HG03571 (cell line): ENCODE data around the gene MAMDC2.

Experiments used
- ATAC-seq: cut with Tn5 transposase; IDR thresholded peaks from one replicate; pipeline ENCODE4 v1.9.1; 2021; ENCODE audit not compliant: unreplicated experiment

Gene MAMDC2

GRCh38 chr9:70131296-70131695 lies 87.6 kb downstream of the MAMDC2 start:
- ATAC-seq, result no peak

- no peak for ATAC-seq
Observed at GRCh38 chr9:70133253-70134208, 89.9 kb downstream of the MAMDC2 start.

DNA sequence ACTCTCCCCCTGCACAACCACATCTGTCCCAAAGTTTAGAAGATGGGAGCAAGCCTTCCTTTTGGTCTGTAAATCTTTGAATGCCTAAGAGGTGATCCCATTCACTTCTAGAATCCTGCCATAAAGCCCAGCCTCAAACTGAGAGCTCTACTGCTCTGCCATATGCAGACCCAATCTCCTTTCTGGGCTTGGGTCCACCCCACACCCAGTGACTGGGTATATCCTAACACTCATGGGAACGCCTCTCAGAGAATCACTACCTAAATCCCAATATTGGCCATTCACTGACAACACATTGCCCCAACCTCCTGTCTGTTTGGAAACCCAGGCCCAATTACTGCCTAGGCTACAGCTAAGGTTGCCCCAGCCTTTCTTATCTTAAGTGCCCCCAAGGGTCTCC lies 90.7 kb downstream of the MAMDC2 start:
- no peak for ATAC-seq

DNA sequence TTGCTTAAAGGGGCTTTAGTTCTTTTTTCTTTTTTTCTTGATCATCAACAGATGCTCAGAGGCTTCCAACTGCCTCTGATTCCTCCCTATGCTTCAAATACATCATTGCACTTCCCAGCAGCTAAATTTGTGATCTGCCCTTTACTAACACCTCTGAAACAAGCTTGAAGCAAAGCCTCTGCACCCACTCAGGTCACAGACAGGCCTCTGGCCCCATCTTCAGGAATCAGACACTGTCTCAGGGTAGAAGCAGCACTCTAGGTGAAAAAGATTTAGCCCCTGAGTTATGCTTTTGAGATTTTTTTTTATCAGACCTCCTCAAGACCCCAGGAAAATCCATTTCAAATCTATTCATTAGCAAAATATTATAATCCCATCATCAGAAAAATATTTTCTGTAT lies 91.5 kb downstream of the MAMDC2 start:
- no peak for ATAC-seq

- ATAC-seq, result no peak
Observed at GRCh38 chr9:70136632-70137031, 93.0 kb downstream of the MAMDC2 start.

DNA sequence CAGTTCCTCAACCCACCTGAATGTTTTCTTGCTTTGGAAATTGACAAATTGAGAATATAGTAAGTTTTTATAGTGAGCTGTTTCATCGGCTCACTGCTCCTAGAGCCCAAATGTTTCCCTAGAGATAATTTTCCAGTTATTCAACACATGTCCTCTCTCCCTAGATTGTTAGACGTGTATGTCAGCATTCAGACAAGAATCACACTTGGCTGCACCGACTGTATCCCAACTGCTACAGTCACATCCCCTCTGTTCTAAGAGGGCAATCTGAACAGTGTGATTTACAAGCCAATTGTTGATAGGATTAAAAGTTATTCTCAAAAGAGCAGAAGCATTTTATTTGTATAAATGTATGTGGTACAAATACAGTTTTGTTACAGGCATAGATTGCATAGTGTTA lies 93.9 kb downstream of the MAMDC2 start:
- ATAC-seq, result no peak

GRCh38 chr9:70142101-70142500 lies 98.5 kb downstream of the MAMDC2 start:
- ATAC-seq, result no peak

GRCh38 chr9:70143394-70144130 lies 99.9 kb downstream of the MAMDC2 start:
- ATAC-seq, result no peak

- no peak for ATAC-seq
Observed at GRCh38 chr9:70144131-70144503, 100.5 kb downstream of the MAMDC2 start.

DNA sequence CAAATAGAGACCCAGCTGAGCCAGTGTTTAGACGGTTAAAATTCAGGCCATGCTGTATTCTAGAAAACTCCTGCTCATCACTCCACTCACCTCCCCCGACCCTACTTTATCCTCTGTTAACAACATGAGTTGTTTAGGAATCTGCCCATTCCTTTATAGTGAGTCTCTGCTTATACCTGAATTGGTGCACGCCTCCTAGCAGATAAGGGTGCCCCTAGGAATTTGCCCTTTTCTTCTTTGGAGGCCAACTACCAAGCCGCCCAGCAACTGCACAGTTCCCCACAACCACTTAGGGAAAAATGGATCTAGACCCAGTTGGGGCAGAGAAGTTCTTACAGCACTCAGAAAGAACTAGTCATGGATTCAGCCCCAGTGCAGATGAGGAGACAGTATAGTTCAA lies 102.3 kb downstream of the MAMDC2 start:
- no peak for ATAC-seq

- ATAC-seq, result no peak
Observed at GRCh38 chr9:70147196-70147595, 103.5 kb downstream of the MAMDC2 start.

- no peak for ATAC-seq
Observed at GRCh38 chr9:70147651-70148050, 104.0 kb downstream of the MAMDC2 start.

DNA sequence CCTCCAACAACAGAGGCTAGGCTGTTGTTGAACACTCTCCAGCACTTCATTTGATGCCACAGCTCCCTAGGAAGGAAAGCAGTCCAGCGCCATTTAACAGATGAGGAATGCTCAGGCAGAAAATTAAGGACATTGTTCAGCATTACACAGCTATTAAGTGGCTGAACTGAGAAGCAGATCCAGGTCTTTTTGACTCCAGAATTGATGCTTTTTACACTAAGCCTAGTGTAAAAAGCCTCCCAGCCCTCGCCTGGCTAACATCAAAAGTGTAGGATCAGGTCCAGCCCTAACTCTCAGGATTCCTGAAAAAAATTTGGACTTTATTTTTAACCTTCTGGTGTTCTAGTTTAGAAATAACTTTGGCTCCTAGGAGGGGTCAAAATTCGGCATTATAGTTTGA lies 108.7 kb downstream of the MAMDC2 start:
- ATAC-seq, result no peak

DNA sequence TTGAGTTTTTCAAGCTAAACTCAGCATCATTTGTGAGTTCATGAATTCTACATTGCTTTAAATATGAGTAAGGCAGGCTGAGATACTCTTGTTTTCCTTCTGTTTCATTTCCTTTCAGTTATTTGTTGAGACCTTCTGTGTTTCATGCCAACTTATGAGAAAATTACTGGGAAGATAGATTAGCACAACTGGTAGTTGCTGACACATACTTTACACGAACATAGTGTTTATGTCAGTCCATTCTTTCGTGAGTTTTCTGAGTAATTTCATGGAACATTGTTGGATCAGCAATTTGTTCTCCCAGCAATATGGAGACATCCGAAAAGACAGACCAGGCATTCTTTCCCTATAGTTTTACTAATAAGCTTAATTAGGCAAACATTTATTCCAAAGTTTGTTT lies 113.1 kb downstream of the MAMDC2 start:
- ATAC-seq, result no peak

DNA sequence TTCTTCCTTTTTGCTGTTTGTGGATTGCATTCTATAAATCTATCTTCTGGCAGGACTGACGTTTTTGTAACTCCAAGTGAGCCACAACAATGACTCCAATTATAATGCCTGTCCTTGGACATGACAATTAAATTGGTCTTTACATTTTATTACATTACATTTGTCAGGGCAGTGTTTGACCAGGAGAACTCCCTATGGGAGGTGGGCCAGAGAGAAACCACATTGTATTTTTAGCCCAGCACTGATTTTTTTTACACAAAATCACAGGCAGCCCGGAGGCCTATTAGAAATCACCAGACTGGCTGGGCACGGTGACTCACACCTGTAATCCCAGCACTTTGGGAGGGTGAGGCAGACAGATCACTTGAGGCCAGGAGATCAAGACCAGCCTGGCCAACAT lies 116.0 kb downstream of the MAMDC2 start:
- ATAC-seq, result no peak

- ATAC-seq, result no peak
Observed at GRCh38 chr9:70160686-70161600, 117.3 kb downstream of the MAMDC2 start.

- no peak for ATAC-seq
Observed at GRCh38 chr9:70165006-70165602, 121.5 kb downstream of the MAMDC2 start.

GRCh38 chr9:70168521-70168920 lies 124.9 kb downstream of the MAMDC2 start:
- no peak for ATAC-seq

GRCh38 chr9:70169222-70169621 lies 125.6 kb downstream of the MAMDC2 start:
- ATAC-seq, result no peak

- ATAC-seq, result no peak
Observed at GRCh38 chr9:70170151-70170790, 126.6 kb downstream of the MAMDC2 start.
